HS-27A (cell line): Measurements from ENCODE around the gene SNX30.

Experiments used
- DNase-seq: peaks from one replicate; pipeline ENCODE4 v3.0.0-alpha.2; 2012; ENCODE audit warnings: low read depth, missing footprints

Gene SNX30

DNA sequence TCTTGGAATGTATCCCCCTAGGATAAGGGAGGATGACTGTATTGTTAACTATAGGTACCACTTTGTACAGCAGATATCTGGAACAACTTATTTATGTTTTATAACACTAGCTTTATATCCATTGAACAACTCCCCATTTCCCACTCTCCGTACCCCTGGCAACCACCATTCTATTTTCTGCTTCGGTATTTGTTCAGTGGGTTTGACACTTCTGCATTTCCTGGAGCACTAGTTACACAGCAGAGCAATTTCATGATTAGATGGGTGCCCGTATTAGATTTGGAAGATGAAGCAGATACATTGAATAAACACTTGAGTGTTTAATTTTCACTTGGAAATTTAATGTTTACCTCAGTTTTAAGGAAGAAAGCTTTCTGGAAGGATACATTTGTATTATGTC, 72.7 kb downstream of the SNX30 start:
- DNase-seq = no peak

DNA sequence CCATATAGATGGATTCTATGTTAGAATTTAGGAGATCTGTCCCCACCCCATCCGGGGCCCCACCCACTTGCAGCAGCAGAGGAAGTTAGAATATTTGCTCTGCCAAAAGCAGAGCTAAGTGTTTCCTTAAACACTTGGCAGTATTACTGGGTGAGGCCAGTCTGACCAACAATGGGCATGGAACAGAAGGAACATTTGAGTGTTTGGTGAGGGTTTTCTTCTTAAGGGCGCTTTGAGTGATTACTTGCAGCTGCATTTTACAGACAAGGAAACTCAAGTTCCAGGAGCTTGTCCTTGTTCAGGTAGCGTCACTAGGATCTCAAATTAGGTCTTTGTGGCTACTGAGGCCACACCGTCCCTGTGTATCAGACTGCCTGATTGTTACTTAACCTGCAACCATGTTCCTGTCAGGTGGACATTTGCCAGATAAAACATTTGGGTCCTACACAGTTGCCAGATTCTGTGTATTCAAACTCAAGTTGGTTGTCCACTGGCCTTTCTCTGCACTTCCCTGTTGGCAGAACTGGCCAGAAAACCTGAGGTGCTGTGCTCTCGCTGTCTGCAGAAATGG, 80.8 kb downstream of the SNX30 start:
- no peak for DNase-seq

DNA sequence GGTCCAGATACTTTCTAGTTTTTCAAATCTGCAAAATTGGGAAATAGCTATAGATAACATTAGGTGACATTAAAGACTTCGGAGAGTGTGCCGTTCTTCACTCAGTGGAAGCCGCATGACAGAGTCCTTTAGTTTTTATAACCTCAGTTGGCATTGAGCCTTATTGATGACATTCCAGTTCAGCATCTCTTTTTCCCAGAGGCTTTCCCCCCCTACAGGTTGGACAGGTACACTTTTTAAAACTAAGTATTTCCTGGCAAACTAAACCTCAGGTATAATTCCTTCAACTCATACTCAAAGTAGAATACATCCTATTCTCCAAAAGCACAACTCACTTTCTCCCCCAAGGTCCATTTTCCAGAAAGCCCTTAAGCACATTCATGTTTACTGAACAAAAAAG, 81.4 kb downstream of the SNX30 start:
- no peak for DNase-seq

DNA sequence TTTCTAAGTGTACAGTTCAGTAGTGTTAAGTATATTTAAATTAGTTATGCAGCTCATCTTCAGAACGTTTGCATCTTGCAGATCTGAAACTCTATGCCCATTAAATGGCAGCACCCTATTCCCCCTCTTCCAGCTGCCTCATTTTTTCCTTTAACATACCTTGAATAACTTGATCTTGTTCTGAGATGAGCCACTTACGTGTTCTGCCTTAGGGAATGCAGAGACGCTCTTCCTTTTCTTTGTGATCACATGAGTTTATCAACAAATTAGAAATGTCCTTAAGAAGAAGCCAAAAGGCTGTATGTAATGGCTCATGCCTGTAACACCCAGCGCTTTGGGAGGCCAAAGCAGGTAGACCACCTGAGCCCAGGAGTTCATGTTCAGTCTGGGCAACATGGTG, 82.5 kb downstream of the SNX30 start:
- DNase-seq = no peak

DNA sequence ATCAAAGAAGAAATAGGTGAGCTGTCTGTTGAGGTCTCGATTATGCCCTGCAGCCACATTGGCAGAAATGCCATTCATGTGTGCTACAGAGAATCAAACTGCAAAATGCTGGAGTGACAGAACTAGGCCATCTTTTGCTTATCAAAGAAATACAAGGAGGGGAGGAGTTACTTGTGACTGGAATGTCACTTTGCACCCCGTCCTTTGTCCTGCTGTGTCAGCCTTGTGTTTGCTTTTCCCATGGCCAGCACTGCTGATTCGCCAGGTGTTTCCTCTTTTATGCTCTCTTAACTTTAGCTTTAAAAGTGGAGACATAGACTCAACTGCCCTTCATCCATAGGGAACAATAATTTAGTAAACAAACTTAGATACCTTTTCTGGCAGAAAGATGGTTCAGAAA, 85.8 kb downstream of the SNX30 start:
- no peak for DNase-seq

DNA sequence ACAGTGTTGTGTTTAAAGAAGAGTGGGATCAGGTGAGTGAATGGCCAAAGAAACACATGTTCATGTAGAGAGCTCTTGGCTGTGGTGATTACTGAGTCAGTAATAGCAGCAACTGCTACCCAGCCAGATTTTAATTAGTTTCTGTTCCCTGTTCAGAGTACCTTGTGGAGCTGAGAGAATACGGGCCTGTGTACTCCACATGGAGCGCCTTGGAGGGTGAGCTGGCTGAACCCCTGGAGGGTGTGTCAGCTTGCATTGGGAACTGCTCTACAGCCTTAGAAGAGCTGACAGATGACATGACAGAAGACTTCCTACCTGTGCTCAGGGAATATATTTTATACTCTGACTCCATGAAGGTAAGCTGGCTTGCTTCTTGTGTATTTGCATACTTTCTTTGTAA, 87.8 kb downstream of the SNX30 start:
- DNase-seq = no peak

DNA sequence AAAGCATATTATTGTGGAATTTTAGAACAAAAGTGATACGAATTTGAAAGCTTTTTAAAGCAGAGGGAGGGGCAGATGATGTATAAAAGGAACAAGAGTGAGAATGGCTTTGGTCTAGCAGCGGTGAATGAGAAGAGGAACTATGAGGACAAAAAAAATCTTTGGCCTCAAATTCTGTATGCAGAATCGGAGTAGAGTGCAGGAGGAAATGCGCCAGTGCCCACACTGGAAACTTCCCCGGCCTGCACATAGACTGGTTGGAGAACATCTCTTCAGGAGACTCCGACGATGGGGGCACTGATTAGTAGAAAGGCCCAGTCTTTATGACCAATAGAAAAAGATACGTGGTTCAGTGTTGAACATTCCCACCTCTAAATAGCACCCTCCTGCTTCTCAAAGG, 88.8 kb downstream of the SNX30 start:
- DNase-seq = no peak

DNA sequence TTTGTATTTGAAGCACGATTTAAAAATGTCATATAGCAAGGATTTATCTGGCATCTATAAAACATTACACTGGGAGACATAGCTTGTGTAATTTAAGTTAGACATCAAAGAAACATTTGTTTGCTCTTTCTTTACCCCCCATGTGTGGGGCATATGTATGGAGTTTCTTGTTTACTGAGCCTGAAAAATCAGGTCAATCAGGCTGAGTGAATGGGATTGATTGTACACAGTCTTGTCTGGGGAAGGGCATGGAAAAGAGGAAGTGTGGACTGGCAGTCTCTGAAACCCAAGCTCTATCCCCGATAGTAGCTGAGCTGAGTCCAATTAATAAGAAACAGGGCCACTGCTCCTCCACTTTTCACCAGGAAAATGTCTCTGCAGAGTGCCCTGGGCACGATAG, 90.7 kb downstream of the SNX30 start:
- DNase-seq = no peak

DNA sequence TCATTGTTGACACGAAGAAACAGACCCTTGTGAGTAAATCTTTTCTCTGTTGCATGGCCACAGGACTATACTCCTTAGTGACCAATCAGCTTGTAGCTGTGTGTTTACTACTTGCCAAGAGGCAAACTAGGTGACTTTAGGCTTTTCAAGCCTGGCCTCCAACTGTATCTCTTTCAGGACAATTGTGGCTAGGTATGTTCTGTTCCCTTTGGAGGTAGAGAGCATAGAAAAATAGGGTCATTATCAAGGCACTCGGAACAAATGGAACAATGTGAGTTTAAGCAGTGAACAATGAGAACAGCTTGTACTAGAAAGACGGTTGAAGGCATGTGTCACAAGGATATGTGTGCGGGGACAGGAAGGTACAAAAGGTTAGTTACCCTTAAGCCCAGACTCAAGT, 92.0 kb downstream of the SNX30 start:
- no peak for DNase-seq

DNA sequence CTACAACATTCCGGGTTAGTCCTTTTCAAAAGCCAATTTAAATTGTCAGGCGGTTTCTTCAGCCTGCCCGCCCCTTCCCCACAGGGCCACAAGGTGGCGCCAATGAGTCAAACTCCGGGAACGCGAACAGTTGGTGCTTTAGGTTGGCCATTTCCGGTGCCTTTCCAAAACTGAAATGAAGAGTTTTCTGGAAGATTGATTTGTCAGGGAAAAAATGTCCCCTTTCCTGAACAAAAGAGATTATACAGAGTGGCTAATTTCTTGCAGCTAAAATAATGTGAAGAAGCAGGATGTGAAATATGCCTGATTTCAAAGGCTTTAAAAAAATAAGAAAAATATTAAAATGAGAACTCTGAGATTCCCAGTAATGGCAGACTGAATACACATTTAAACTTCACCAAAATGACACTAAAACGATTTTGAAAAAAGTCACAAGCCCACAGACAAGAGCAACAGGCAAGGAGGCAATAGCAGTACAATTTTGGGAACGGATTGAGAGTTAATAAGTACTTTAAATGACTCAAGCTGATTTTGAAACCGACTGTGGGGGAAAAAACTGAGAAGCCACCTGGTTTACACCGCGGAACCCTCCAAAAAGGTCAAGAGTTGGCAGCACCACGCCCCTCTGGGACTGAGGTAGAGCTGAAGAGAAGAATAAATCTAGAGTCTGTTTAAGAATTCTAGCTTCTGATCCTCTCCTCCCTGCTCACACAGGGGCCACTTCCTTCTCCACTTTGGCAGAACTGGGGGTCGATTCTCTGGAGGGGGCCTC, 94.4 kb downstream of the SNX30 start:
- DNase-seq = no peak

DNA sequence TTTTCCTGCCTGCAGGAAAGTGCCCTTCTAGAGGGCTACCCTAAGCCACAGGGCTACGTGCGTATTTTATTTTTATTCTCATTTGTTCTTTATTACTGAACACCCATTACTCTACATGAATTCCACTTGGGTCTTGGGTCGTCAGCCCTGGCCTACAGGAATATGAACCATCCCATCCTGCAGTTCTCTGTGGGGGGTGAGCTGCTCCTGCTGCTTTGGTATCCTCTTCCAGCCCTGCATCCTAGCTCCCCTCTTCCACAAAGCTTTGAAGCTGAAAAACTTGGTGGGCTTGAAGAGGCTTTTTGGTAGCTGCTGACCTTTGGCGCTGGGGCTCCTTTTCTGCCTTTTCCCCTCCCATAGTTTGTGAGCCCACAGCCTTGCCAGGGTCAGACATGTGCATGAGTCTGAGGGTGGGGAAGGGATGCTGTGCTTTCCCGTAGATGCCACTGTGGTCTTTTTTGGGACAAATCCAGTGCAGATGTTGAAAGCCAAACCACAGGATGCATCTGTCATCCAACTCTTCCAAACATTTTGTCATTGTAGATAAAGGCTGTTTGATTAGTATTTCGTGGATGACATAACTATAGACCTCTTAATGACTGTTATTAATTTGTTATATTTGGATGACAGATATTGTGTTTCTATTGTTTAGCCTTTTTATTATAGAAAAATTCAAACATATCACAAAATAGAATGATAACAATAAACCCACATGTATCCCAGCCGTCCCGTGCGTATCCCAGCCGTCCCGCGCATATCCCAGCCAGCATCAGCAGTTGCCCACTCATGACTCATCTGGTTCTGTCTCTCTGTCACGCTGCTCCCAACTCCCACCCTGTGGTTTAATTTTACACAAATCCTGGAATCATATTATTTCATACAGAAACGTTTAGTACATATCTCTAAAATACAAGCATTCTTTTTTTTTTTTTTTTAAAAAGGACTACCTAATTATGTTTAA, 96.2 kb downstream of the SNX30 start:
- no peak for DNase-seq

DNA sequence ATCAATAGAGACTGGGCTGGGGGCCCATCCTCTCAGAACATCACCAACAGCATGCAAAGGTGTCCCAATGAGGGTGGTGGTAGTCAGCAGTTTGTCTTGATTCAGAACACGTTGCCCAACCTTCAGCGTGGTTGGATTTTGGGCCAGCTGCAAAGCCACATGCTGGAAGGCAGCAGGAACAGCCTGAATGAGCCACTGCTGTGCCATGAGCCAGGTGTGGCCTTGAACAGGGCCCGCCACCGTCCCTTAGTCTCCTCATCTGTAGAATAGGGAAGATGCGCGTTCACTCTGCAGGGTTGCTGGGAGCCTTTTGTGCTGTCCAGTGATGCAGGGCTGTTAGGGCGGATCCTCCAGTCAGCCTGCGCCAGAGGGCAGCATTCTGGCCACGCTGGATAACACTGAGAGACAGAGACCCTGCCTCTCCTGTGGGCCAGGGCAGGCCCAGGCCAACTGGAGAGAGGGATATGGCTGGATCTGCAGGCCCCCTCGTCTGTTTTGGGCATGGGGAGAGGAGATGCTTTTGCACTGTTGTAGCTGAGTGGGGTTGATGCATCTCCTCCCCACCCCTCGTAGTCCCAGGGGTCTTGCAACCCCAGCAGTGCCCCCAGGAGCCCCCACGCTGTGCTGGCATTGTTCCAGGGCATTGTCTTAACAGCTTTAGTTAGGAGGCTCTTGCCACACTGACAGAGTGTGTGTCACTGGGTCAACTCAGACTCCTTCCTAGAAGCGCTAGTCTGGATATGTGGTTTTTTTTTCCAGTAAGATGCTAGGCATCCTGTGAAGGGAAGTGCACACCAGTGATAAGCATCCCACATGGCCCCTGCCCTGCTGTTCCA, 98.0 kb downstream of the SNX30 start:
- no peak for DNase-seq

DNA sequence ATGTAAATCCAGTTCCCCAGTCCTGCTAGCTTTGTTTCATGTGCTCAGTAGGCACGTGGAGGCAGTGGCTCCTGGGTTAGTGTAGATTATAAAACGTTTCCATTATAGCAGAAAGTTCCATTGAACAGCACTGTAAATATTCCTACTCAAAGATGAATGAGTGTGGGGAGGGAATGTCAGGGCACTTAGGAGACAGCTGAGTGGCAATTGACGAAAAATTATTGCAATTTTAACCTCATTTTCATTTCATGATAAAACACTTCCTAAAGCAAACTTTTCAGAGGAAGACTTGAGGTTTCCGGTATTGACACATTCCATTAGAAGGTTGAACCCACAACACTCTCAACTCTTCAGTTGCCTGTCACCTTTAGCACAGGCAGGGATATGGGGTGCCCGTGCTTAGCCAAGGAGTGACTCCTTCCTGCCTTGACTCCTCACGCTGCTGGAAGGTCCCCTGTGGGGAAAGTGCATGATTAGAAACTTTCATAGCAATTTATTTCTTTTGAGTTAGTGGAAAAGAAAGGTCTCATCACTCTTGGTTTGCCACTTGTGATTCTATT, 98.9 kb downstream of the SNX30 start:
- DNase-seq = no peak

DNA sequence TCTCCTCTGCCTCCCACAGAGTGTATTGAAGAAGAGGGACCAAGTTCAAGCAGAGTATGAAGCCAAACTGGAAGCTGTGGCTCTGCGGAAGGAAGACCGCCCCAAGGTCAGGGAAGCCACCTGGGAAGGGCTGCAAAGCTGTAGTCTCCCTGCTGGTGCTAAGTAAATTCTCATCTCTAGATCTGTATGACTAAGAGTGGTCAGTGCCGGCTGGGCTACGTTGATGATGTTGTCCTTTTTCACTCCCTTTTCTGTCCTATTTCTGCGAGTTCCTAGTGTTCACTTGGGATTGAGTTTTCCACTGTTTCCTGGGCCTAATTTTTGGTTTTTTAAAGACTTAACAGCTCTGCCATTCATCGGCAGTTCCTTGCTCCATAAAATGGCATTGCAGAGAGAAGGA, 100.3 kb downstream of the SNX30 start:
- DNase-seq = no peak

DNA sequence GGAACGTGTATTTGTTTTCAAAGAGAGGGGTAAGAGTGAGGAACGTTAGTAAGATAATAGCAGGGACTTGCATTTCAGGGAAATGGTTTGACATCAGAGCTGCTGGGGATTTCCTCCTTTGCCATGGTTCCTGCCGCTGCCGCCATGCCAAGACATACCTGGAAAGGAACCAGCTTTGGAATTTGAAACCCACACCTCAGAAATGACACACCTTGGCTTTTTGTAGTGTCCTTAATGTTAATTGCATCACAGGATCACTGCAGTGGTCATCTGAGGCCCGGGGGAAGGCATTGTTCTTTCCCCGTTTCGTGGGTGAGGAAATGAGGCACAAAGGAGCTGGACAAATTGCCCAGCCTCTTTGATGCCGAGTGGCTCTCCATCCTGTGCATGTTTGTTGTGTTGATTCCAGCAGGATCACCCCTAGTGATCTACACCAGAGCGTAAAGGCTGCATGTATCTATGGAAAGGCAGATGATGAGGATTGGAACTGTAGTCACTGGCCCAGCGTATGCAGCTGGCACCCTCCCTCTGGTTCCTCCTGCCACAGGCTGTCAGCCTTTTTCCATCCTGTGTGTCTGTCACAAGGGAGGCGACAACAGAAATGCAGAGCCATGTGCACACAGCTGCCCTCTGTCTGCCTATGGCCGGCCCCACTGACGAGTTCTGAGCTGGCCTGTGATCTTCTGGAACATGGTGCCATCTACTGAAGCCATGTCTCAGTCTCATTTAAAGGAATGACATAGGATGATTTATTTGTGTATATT, 102.4 kb downstream of the SNX30 start:
- no peak for DNase-seq

DNA sequence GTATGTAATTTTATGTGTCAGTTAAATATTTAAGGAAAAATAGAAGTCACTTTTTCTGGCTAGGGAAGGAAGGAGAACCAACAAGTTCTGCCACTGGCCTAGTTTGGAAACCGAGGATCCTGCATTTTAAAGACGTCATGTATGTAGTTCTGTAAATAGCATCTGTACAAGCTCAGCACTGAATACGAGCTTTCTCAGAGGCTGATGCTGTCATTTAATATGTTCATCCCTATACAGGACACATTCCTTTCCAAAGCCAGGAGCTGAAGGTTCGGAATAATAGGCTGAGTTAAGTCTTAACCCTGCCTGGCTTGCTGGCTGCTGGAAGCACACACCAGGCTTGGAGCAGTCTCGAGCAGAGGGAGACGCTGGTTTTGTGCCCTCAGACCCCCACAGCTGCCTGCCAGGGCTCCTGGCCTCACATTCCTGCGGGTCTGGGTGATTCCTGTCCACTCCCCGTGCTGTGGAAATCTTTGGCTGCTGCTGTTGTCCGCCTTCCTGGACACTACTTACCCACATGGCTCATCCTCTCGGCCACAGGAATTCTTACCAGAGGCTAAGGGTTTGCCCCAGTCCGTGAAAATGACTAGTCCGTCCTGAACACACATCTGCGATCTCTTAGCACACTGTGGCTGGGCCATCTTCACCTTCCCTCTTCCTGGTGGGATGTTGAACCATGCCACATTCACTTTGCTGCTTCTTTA, 103.5 kb downstream of the SNX30 start:
- DNase-seq = no peak

DNA sequence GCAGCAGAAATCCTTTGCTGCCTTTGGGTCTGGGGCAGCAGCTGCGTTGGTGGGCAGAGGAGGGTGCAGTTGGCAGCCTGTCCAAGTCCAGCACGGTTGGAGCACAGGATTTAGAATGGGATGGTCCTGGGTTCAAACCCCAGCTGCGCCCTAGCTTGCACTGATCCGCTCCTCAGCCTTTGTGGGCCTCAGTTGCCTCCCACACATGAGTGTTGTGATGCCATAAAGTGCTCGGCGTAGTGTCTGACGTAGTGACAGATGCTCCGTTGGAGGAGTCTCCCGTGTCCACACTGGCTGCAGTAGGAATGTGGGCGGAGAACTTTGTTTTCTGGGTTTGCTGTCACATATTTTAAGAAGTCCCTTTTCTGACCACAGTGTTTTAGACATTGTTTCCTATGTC, 104.1 kb downstream of the SNX30 start:
- DNase-seq = no peak

DNA sequence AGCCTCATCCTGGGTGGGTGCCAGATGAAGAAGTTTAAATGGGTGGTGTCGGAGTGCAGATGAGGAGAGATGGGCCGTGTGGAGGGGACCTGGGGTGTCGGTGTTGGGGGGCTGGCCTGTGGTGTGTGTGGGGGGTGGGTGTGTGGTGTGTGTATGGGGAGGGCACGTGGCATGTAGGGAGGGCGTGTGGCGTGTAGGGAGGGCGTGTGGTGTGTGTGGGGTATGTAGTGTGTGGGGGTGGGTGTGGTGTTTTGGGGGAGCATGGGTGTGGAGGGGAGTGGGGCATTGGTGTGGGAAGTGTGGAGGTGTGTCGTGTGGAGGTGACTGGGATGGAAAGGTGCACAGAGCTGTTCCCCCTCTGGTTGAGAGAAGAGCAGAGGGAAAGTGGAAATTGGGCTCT, 105.6 kb downstream of the SNX30 start:
- DNase-seq = no peak

DNA sequence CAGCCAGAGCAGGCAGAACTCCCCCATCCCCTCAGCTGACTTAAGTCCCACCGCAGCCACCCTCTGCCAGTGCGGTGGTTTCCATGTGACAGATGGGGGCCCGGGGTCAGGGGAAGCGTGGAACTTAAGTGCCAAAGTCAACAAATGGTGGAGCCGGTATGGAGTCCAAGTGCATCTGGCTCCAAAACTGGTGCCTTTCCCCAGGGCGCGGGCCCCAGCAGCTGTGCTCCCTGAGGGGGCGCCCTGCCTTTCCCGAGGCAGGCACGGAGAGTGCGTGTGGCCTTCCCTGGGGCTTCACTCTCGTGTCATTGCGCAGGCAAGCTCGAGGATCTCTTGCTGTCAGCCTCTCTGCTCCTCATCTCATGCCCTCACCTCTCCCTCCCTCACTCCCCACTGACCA, 106.3 kb downstream of the SNX30 start:
- DNase-seq = no peak

DNA sequence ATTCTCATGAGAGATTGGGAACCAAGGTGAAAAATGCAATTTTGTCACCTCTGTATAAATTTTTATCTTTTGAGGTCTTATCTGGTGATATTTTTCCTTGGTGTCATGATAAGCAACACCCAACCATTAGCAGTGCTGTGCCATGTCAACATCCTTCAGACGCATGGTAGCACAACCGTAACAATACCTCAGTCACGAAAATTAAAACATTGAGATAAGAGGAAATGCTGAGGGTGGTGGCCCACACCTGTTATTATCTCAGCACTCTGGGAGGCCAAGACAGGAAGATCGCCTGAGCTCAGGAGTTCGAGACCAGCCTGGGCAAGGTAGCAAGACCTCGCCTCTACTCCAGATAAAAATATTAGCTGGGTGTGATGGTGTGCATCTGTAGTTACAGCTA, 107.4 kb downstream of the SNX30 start:
- no peak for DNase-seq
